Measurements from ENCODE around the gene LSAMP. TPM values are rescaled to one million over a fixed set of nuclear protein-coding genes. Genes with fewer than 3 reads are reported as not detected.

Gene LSAMP
- total and polyA plus RNA-seq, 2 donors (not counting 3 experiments of a cell fraction or from before 2014, with no cell fraction given): not detected

GRCh38 chr3:116192464-116192863, 252.8 kb downstream of the LSAMP start:
- TF ChIP-seq EZH2 (IDR thresholded peaks at IDR 0.05; ENCODE audit: borderline replicate concordance, low read depth, low read length, severe bottlenecking) (no peak), FOS (IDR thresholded peaks at IDR 0.05; ENCODE audit: borderline replicate concordance, insufficient read depth, low read length) (no peak), MAX (IDR thresholded peaks at IDR 0.05; ENCODE audit: insufficient read depth, insufficient read length) (no peak), POLR2AphosphoS5 (IDR thresholded peaks at IDR 0.05; ENCODE audit: insufficient read depth, low read depth, low read length) (no peak), MYC (IDR thresholded peaks at IDR 0.05; ENCODE audit: low read depth, low read length) (no peak), POLR2A (IDR thresholded peaks at IDR 0.05; ENCODE audit: low read depth, low read length) (no peak), JUN (IDR thresholded peaks at IDR 0.05; ENCODE audit: borderline replicate concordance, insufficient read depth, insufficient read length, low read depth) (no peak), GATA2 (IDR thresholded peaks at IDR 0.05; ENCODE audit: insufficient read depth, insufficient read length, low read depth, low read length) (no peak)
- TF ChIP-seq, protein P1, sequence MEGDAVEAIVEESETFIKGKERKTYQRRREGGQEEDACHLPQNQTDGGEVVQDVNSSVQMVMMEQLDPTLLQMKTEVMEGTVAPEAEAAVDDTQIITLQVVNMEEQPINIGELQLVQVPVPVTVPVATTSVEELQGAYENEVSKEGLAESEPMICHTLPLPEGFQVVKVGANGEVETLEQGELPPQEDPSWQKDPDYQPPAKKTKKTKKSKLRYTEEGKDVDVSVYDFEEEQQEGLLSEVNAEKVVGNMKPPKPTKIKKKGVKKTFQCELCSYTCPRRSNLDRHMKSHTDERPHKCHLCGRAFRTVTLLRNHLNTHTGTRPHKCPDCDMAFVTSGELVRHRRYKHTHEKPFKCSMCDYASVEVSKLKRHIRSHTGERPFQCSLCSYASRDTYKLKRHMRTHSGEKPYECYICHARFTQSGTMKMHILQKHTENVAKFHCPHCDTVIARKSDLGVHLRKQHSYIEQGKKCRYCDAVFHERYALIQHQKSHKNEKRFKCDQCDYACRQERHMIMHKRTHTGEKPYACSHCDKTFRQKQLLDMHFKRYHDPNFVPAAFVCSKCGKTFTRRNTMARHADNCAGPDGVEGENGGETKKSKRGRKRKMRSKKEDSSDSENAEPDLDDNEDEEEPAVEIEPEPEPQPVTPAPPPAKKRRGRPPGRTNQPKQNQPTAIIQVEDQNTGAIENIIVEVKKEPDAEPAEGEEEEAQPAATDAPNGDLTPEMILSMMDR (IDR thresholded peaks at IDR 0.05; ENCODE audit: extremely low read depth in 1 of 2, insufficient read depth in 1 of 2, low read depth in 1 of 2, low read length in 2 of 2): no peak
- dilution Hi-C loops (cut with MboI; ENCODE audit: extremely low pct_ligation_motif_present, low sequenced_read_pairs) (no loop called here), intact Hi-C loops (cut with micrococcal nuclease) (no loop called here)
- CTCF ChIA-PET: no interaction called here
- POLR2A ChIA-PET: interaction anchor here (0.6 kb wide), 1 partner anchor 23 kb away, joined by 3 read pairs; no protein-coding TSS in a partner anchor
- H2AFZ ChIP-seq (ENCODE audit: low read depth, low read length): no peak overlapping the region
- H3K9me1 ChIP-seq (replicated peaks; ENCODE audit: control insufficient read depth, extremely low read depth, insufficient read depth, low read length): no peaks in the 10 kb centered on the region
- H3K79me2 ChIP-seq (ENCODE audit: control insufficient read depth, insufficient read depth, low read length): no peaks in the 10 kb centered on the region
- BruUV-seq (replicated peaks): no TSS peak
- no peaks in the 10 kb centered on the region for H3K4me1 ChIP-seq (ENCODE audit: control insufficient read depth, extremely low read depth, insufficient read depth, low read length)
- H3K4me3 ChIP-seq (replicated peaks in 1 of 3; ENCODE audit: insufficient read depth in 1 of 3, low read depth in 1 of 3, low read length in 3 of 3): no peak overlapping the region
- FAIRE-seq: no peak
- H4K20me1 ChIP-seq (replicated peaks; ENCODE audit: control insufficient read depth, extremely low read depth, insufficient read depth, low read length): no peaks in the 10 kb centered on the region
- DNase-seq (ENCODE audit: low read depth, low spot score): no peak
- H3K9me3 ChIP-seq (replicated peaks; ENCODE audit: control insufficient read depth, insufficient read depth, low read length): no peaks in the 10 kb centered on the region
- H3K4me2 ChIP-seq (ENCODE audit: insufficient read depth, low read length): no peak overlapping the region
- no peak overlapping the region for H3K9ac ChIP-seq (replicated peaks; ENCODE audit: extremely low read depth, insufficient read depth, low read length)
- H3K27me3 ChIP-seq (ENCODE audit: control insufficient read depth in 2 of 2, insufficient read depth in 2 of 2, low read length in 2 of 2): no peaks in the 10 kb centered on the region
- no peak overlapping the region for H3K27ac ChIP-seq (ENCODE audit: insufficient read depth, low read depth, low read length)
- no peaks in the 10 kb centered on the region for H3K36me3 ChIP-seq (ENCODE audit: control insufficient read depth in 2 of 2, extremely low read depth in 1 of 2, insufficient read depth in 2 of 2, low read length in 2 of 2)
